CD14-positive monocyte (primary cell): ENCODE measurements around the gene DCAF12. TPM values are rescaled to one million over a fixed set of nuclear protein-coding genes. Genes with fewer than 3 reads are reported as not detected.

Experiments used
- DNase-seq, 3 donors: peaks; one replicate each; pipeline ENCODE4 v3.0.0-alpha.2; 2011 to 2022
- H2AFZ ChIP-seq: 2 replicates; pipeline ENCODE4 v1.6.0; 2012; ENCODE audit warnings: mild to moderate bottlenecking, low read depth, low read length, inconsistent platforms; ENCODE audit not compliant: insufficient read depth, poor library complexity, severe bottlenecking
- H3K27ac ChIP-seq, 2 donors: 1 replicate in 1 of 2; 2 replicates in 1 of 2; pipeline ENCODE4 v1.5.1; 2012 to 2013; ENCODE audit warnings: low read length in 2 of 2, control low read depth in 1 of 2, inconsistent platforms in 1 of 2, low read depth in 1 of 2, mild to moderate bottlenecking in 1 of 2
- H3K27me3 ChIP-seq, 2 donors: one replicate each; pipeline versions ENCODE4 v1.6.0 to v1.6.1; 2011 to 2013; ENCODE audit warnings: low read length in 2 of 2; ENCODE audit not compliant: control insufficient read depth in 2 of 2, insufficient read depth in 2 of 2
- H3K36me3 ChIP-seq, 2 donors: replicated peaks in 1 of 2; 1 replicate in 1 of 2; 2 replicates in 1 of 2; pipeline versions ENCODE4 v1.5.1 to v1.6.1; 2012 to 2013; ENCODE audit warnings: low read length in 2 of 2, control low read depth in 1 of 2, inconsistent platforms in 1 of 2, mild to moderate bottlenecking in 1 of 2; ENCODE audit not compliant: insufficient read depth in 2 of 2, control insufficient read depth in 1 of 2
- H3K4me1 ChIP-seq, 2 donors: 1 replicate in 1 of 2; 2 replicates in 1 of 2; pipeline versions ENCODE4 v1.5.1 to v1.6.1; 2012 to 2013; ENCODE audit warnings: low read length in 2 of 2, control low read depth in 1 of 2, inconsistent platforms in 1 of 2, mild to moderate bottlenecking in 1 of 2, moderate library complexity in 1 of 2; ENCODE audit not compliant: insufficient read depth in 2 of 2, control insufficient read depth in 1 of 2
- H3K4me2 ChIP-seq: replicated peaks from 2 replicates; pipeline ENCODE3; 2012; ENCODE audit warnings: low read length, moderate library complexity, mild to moderate bottlenecking; ENCODE audit not compliant: poor library complexity, severe bottlenecking; ENCODE audit errors: extremely low read depth
- H3K4me3 ChIP-seq, 3 experiments: fragments of 200-600 bp in 1 of 3; sonication (generic) in 1 of 3; replicated peaks in 1 of 3; 1 replicate in 2 of 3; 2 replicates in 1 of 3; pipeline ENCODE4 v1.5.1; 2011 to 2013; ENCODE audit warnings: low read length in 3 of 3, mild to moderate bottlenecking in 3 of 3, control low read depth in 2 of 3, low read depth in 2 of 3, inconsistent platforms in 1 of 3, moderate library complexity in 1 of 3
- H3K79me2 ChIP-seq: 2 replicates; pipeline ENCODE4 v1.6.0; 2012; ENCODE audit warnings: mild to moderate bottlenecking, control low read depth, inconsistent platforms, low read length, moderate library complexity; ENCODE audit not compliant: insufficient read depth
- H3K9ac ChIP-seq: 2 replicates; pipeline ENCODE4 v1.6.0; 2017; ENCODE audit warnings: low read length, mild to moderate bottlenecking; ENCODE audit not compliant: insufficient read depth, poor library complexity, severe bottlenecking
- H3K9me3 ChIP-seq, 2 donors: replicated peaks in 1 of 2; 1 replicate in 1 of 2; 2 replicates in 1 of 2; pipeline versions ENCODE4 v1.5.1 to v1.6.1; 2012 to 2013; ENCODE audit warnings: low read length in 2 of 2, control low read depth in 1 of 2; ENCODE audit not compliant: control insufficient read depth in 1 of 2, insufficient read depth in 1 of 2
- H4K20me1 ChIP-seq: 2 replicates; pipeline ENCODE4 v1.6.0; 2012; ENCODE audit warnings: mild to moderate bottlenecking, low read length, control low read depth, moderate library complexity; ENCODE audit not compliant: insufficient read depth
- H3K27ac Mint-ChIP-seq, 7 donors: one replicate each; pipeline ENCODE4 v1.8.0; 2020; ENCODE audit warnings: mild to moderate bottlenecking in 7 of 7, mixed read lengths in 7 of 7, moderate library complexity in 6 of 7, inconsistent platforms in 2 of 7
- H3K27me3 Mint-ChIP-seq, 3 donors: one replicate each; pipeline ENCODE4 v1.8.0; 2021 to 2022; ENCODE audit warnings: low read depth in 3 of 3, mild to moderate bottlenecking in 3 of 3, mixed read lengths in 3 of 3, moderate library complexity in 3 of 3, inconsistent platforms in 1 of 3
- H3K36me3 Mint-ChIP-seq, 2 donors: one replicate each; pipeline ENCODE4 v1.8.0; 2020; ENCODE audit warnings: mixed read lengths in 2 of 2, inconsistent platforms in 1 of 2, mild to moderate bottlenecking in 1 of 2
- H3K4me1 Mint-ChIP-seq: one replicate; pipeline ENCODE4 v1.8.0; 2020; ENCODE audit warnings: mild to moderate bottlenecking, mixed read lengths
- H3K4me3 Mint-ChIP-seq, 2 donors: one replicate each; pipeline ENCODE4 v1.8.0; 2020; ENCODE audit warnings: mild to moderate bottlenecking in 2 of 2, mixed read lengths in 2 of 2, moderate library complexity in 1 of 2
- H3K9me3 Mint-ChIP-seq, 7 donors: one replicate each; pipeline ENCODE4 v1.8.0; 2020 to 2022; ENCODE audit warnings: mixed read lengths in 7 of 7, mild to moderate bottlenecking in 6 of 7, moderate library complexity in 6 of 7, inconsistent platforms in 2 of 7
- WGBS: methylation state at CpG from one replicate; pipeline ENCODE4 v1.1.5; 2013; ENCODE audit warnings: missing lambda C conversion rate; ENCODE audit not compliant: insufficient coverage; 5-methylcytosine and 5-hydroxymethylcytosine counted together
- intact Hi-C, 2 donors: fragments of 100-400 bp; cut with micrococcal nuclease; formaldehyde crosslinking; loops; one replicate each; pipeline versions ENCODE4 v1.15.0 to v1.15.1; 2023
- polyA plus RNA-seq, 3 donors: library from polyadenylated mRNA; depleted of rRNA in 1 of 3; unstranded in 2 of 3; stranded (reverse) in 1 of 3; fragments of 300-500 nt in 2 of 3; fragments of >200 nt in 1 of 3; fragmentation: Illumina TruSeq in 2 of 3; gene quantifications; 1 replicate in 2 of 3; 2 replicates in 1 of 3; pipeline ENCODE4 v1.2.3, GENCODE V29; 2012 to 2021
- TF ChIP-seq, protein P1 (sequence below): fragments of 200-600 bp; IDR thresholded peaks from one replicate; pipeline ENCODE4 v1.8.0; 2022; ENCODE audit warnings: antibody characterized with exemption, mild to moderate bottlenecking

Gene DCAF12
- polyA plus RNA-seq, 3 donors = 14.6 to 35.5 (median 22.4) TPM

DNA sequence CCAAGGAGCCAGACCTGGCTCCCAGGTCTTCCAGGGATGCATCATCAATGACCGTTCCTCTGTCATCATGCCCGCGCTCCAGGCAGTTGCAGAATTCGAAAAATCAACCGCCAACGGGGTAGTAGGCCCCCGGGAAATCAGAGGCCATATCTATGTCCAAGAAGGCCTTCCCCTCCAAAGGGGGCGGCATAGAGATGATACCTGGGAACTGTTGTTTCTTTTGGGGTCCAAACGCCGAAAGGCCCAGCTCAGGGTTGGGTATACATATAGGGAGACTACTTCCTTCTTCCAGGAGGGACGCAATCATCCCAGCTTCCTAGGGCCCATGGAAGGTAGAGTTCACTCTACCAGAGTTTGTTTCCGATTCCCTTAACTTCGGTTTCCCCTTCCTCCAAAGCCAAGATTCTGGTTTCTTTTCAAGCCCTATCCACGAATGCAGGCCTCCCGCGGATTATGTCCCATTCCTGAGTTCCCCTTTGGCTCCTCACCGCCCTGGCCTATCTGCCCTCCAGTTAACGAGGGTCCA lies 754 bp downstream of the DCAF12 start:
- intact Hi-C loops = loop anchor here (2.0 to 10.0 kb wide), 6 partner anchors 45 to 202 kb away; partner anchors contain the start of genes KIF24 (in 1 of the 2) and NUDT2 (in 1 of the 2)
- Histone ChIP-seq H4K20me1 (peaks cover 54% of the 10 kb centered on the region), H3K27ac (peak overlapping the region; percentile 71 to 83), H3K27me3 (no peaks in the 10 kb centered on the region), H3K9me3 (no peaks in the 10 kb centered on the region), H3K4me2 (peak overlapping the region; percentile 99), H3K79me2 (peaks cover 52% of the 10 kb centered on the region), H3K4me1 (peaks cover 32 to 42% of the 10 kb centered on the region in 2 donors), H2AFZ (peak overlapping the region; percentile 87), H3K9ac (peak overlapping the region; percentile 80), H3K4me3 (peak overlapping the region; percentile 85 to 94 (median 86)), H3K36me3 (peaks cover 11 to 26% of the 10 kb centered on the region in 2 donors)
- no peaks in the 10 kb centered on the region for H3K9me3 Mint-ChIP-seq
- H3K4me3 Mint-ChIP-seq = peak overlapping the region; percentile 92
- TF ChIP-seq, protein P1, sequence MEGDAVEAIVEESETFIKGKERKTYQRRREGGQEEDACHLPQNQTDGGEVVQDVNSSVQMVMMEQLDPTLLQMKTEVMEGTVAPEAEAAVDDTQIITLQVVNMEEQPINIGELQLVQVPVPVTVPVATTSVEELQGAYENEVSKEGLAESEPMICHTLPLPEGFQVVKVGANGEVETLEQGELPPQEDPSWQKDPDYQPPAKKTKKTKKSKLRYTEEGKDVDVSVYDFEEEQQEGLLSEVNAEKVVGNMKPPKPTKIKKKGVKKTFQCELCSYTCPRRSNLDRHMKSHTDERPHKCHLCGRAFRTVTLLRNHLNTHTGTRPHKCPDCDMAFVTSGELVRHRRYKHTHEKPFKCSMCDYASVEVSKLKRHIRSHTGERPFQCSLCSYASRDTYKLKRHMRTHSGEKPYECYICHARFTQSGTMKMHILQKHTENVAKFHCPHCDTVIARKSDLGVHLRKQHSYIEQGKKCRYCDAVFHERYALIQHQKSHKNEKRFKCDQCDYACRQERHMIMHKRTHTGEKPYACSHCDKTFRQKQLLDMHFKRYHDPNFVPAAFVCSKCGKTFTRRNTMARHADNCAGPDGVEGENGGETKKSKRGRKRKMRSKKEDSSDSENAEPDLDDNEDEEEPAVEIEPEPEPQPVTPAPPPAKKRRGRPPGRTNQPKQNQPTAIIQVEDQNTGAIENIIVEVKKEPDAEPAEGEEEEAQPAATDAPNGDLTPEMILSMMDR = no peak
- H3K27ac Mint-ChIP-seq = peak overlapping the region; percentile 94 to 98 (median 97)
- peak in 1 of 3 donors; percentile 19 for DNase-seq
- H3K27me3 Mint-ChIP-seq = peaks cover 0 to 6% (median 0%) of the 10 kb centered on the region in 3 donors
- WGBS = 0% methylated on average over 10 of the region's 18 CpGs
- H3K36me3 Mint-ChIP-seq = peaks cover 25 to 28% of the 10 kb centered on the region in 2 donors
- H3K4me1 Mint-ChIP-seq = peaks cover 51% of the 10 kb centered on the region

DNA sequence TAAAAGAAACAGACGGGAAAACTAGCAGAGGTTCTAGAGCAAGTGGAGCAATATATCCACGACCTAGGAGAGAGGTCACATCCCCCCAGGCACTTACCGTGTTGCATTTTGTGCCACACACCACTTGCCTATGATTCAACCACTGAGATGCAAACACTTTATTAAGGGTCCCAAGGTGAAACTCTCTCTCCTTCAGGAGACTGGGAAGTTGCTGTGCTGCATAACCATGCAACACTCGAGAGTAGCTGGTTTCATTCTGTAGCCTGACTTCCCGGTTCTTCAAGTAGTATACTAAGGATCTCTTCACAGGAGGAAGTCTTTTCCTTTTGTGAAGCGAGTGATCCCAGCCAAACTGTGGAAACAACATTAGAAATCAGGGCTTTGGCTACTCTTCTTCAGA lies 1.6 kb downstream of the DCAF12 start:
- Histone ChIP-seq H3K9me3 (no peaks in the 10 kb centered on the region), H2AFZ (no peak overlapping the region), H3K4me1 (peaks cover 32 to 42% of the 10 kb centered on the region in 2 donors), H3K36me3 (peaks cover 12 to 34% of the 10 kb centered on the region in 2 donors), H3K27me3 (no peaks in the 10 kb centered on the region), H3K4me2 (peak overlapping the region; percentile 99), H3K79me2 (peaks cover 60% of the 10 kb centered on the region), H3K27ac (peak overlapping the region in 1 of 2 donors; percentile 83), H3K9ac (peak overlapping the region; percentile 80), H3K4me3 (peak overlapping the region; percentile 85 to 94 (median 86)), H4K20me1 (peaks cover 62% of the 10 kb centered on the region)
- peak in 2 of 3 donors; percentile 45 to 49 for DNase-seq
- Mint-ChIP-seq H3K27ac (peak overlapping the region; percentile 94 to 98 (median 97)), H3K4me3 (peak overlapping the region; percentile 92), H3K27me3 (peaks cover 0 to 6% (median 0%) of the 10 kb centered on the region in 3 donors), H3K9me3 (no peaks in the 10 kb centered on the region), H3K4me1 (peaks cover 52% of the 10 kb centered on the region), H3K36me3 (peaks cover 27 to 35% of the 10 kb centered on the region in 2 donors)
- TF ChIP-seq, protein P1 = no peak
- intact Hi-C loops = loop anchor here (2.0 to 10.0 kb wide), 6 partner anchors 46 to 202 kb away; partner anchors contain the start of genes KIF24 (in 1 of the 2) and NUDT2 (in 1 of the 2)
- 0% methylated on average over 4 of the region's 6 CpGs for WGBS
